T-cell (primary cell): ENCODE measurements around the gene TIMD4. TPM values are rescaled to one million over a fixed set of nuclear protein-coding genes. Genes with fewer than 3 reads are reported as not detected.
"Not testable (repeated sequence)": the region's sequence is repeated elsewhere in the genome, so short reads cannot be mapped to it uniquely, and the experiment has no call there.

Source experiments
- ATAC-seq, 4 experiments: fragments of 200-7000 bp in 3 of 4; fragments of 150-1000 bp in 1 of 4; cut with Tn5 transposase; replicated peaks in 1 of 4; 1 replicate in 3 of 4; 2 replicates in 1 of 4; pipeline ENCODE4 v1.10.0; 2021; ENCODE audit warnings: moderate library complexity in 3 of 4, mild to moderate bottlenecking in 2 of 4, moderate number of reproducible peaks in 1 of 4
- CTCF ChIA-PET, 2 donors: fragments of 300-600 bp; sonication (Branson Sonifier 250); formaldehyde crosslinking; loops; one replicate each; lab custom pipeline; 2022; ENCODE audit warnings: antibody characterized with exemption in 2 of 2; lab: Charles Lee
- POLR2A ChIA-PET, 2 donors: fragments of 300-600 bp; sonication (Branson Sonifier 250); formaldehyde crosslinking; loops; one replicate each; lab custom pipeline; 2022; ENCODE audit warnings: antibody characterized with exemption in 2 of 2; lab: Charles Lee
- DNase-seq, 35 experiments: peaks; one replicate each; pipeline versions ENCODE4 v3.0.0 to v3.0.0-alpha.2; 2013 to 2023
- H3K27ac ChIP-seq: one replicate; pipeline ENCODE4 v1.5.1; 2013; ENCODE audit warnings: low read length
- H3K27me3 ChIP-seq, 2 experiments: replicated peaks in 1 of 2; 1 replicate in 1 of 2; 2 replicates in 1 of 2; pipeline versions ENCODE4 v1.6.1 to v1.7.0; 2013; ENCODE audit warnings: low read length in 1 of 2, mixed read lengths in 1 of 2; ENCODE audit not compliant: control insufficient read depth in 2 of 2, insufficient read depth in 2 of 2; ENCODE audit errors: extremely low read depth in 1 of 2
- H3K36me3 ChIP-seq, 2 donors: 1 replicate in 1 of 2; 2 replicates in 1 of 2; pipeline versions ENCODE4 v1.6.1 to v1.7.0; 2013; ENCODE audit warnings: low read length in 1 of 2; ENCODE audit not compliant: control insufficient read depth in 2 of 2, insufficient read depth in 1 of 2; ENCODE audit errors: extremely low read depth in 1 of 2
- H3K4me1 ChIP-seq, 2 experiments: 1 replicate in 1 of 2; 2 replicates in 1 of 2; pipeline versions ENCODE4 v1.6.1 to v1.7.0; 2013; ENCODE audit warnings: low read length in 2 of 2, mixed read lengths in 1 of 2; ENCODE audit not compliant: insufficient read depth in 2 of 2, control insufficient read depth in 1 of 2; ENCODE audit errors: extremely low read depth in 1 of 2
- H3K4me3 ChIP-seq, 2 donors: 1 replicate in 1 of 2; 2 replicates in 1 of 2; pipeline versions ENCODE4 v1.5.1 to v1.7.0; 2013; ENCODE audit warnings: mild to moderate bottlenecking in 2 of 2, low read length in 1 of 2, moderate library complexity in 1 of 2; ENCODE audit not compliant: control insufficient read depth in 1 of 2; ENCODE audit errors: extremely low read depth in 1 of 2
- H3K9me3 ChIP-seq: 2 replicates; pipeline ENCODE4 v1.7.0; 2013
- H3K27ac Mint-ChIP-seq, 2 donors: one replicate each; pipeline ENCODE4 v1.8.0; 2020 to 2021; ENCODE audit warnings: mild to moderate bottlenecking in 2 of 2, mixed read lengths in 2 of 2
- H3K27me3 Mint-ChIP-seq, 2 donors: one replicate each; pipeline ENCODE4 v1.8.0; 2021 to 2022; ENCODE audit warnings: mixed read lengths in 2 of 2
- H3K36me3 Mint-ChIP-seq: one replicate; pipeline ENCODE4 v1.8.0; 2021; ENCODE audit warnings: mixed read lengths
- H3K4me1 Mint-ChIP-seq, 3 donors: one replicate each; pipeline ENCODE4 v1.8.0; 2020 to 2022; ENCODE audit warnings: mixed read lengths in 3 of 3, mild to moderate bottlenecking in 1 of 3
- H3K4me3 Mint-ChIP-seq, 3 donors: one replicate each; pipeline ENCODE4 v1.8.0; 2020 to 2022; ENCODE audit warnings: mild to moderate bottlenecking in 3 of 3, mixed read lengths in 3 of 3, moderate library complexity in 3 of 3
- H3K9me3 Mint-ChIP-seq, 3 donors: one replicate each; pipeline ENCODE4 v1.8.0; 2020 to 2022; ENCODE audit warnings: mixed read lengths in 3 of 3
- WGBS: methylation state at CpG from one replicate; pipeline ENCODE4 v1.1.5; 2013; ENCODE audit warnings: missing lambda C conversion rate; ENCODE audit not compliant: insufficient coverage; 5-methylcytosine and 5-hydroxymethylcytosine counted together
- total RNA-seq, 35 experiments: library from RNA in 6 of 35; stranded (reverse) in 6 of 35; fragments of 120-200 nt in 1 of 35; gene quantifications; one replicate each; pipeline versions ENCODE4 v1.2.1 to v1.2.4 and lab custom pipeline; 2013 to 2026

Gene TIMD4
- total RNA-seq, 5 donors from 2014 or later (not counting 1 experiment from before 2014, with no cell fraction given), result 2.6 to 7.7 (median 4.1) TPM

DNA sequence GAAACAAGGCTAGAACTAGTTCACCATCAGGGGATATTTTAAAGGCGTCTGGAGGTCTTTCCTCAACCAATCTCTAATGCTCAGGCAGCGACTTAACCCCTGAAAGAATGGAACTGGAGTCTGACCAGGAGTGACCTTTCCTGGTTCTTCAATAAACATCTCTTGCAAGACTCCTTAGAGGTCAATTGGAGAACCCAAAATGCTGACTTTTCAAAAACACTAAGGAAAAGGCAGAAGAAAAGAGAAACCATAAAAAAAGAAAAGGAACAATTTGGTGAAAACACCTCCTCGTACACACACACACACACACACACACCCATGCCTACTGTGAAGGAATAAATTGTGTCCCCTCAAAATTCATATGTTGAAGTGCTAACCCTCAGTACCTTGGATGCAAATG lies 12.3 kb downstream of the TIMD4 start:
- Histone ChIP-seq H3K4me1 (peaks cover 0 to 2% of the 10 kb centered on the region in 2 experiments), H3K4me3 (no peak overlapping the region), H3K27ac (no peak overlapping the region), H3K36me3 (no peaks in the 10 kb centered on the region), H3K9me3 (no peaks in the 10 kb centered on the region), H3K27me3 (no peaks in the 10 kb centered on the region)
- Mint-ChIP-seq H3K36me3 (peaks cover 35% of the 10 kb centered on the region), H3K27ac (no peak overlapping the region), H3K4me3 (no peak overlapping the region), H3K4me1 (peaks cover 0 to 5% (median 0%) of the 10 kb centered on the region in 3 donors), H3K27me3 (no peaks in the 10 kb centered on the region), H3K9me3 (no peaks in the 10 kb centered on the region)
- DNase-seq (no peak), ATAC-seq (no peak)
- ChIA-PET CTCF (no interaction called here), POLR2A (no interaction called here)
- WGBS, result 94% methylated on average over 2 of the region's 3 CpGs

- no peaks in the 10 kb centered on the region for H3K36me3 ChIP-seq
- no peaks in the 10 kb centered on the region for H3K9me3 ChIP-seq
- H3K4me1 Mint-ChIP-seq, result peaks cover 0 to 5% (median 0%) of the 10 kb centered on the region in 3 donors
- H3K36me3 Mint-ChIP-seq, result peaks cover 35% of the 10 kb centered on the region
- H3K4me1 ChIP-seq, result peaks cover 0 to 2% of the 10 kb centered on the region in 2 experiments
- H3K9me3 Mint-ChIP-seq, result no peaks in the 10 kb centered on the region
- DNase-seq (no peak), ATAC-seq (no peak)
- no peak overlapping the region for H3K27ac ChIP-seq
- no peaks in the 10 kb centered on the region for H3K27me3 ChIP-seq
- no peak overlapping the region for H3K4me3 ChIP-seq
- POLR2A ChIA-PET, result no interaction called here
- peak overlapping the region in 1 of 2 donors; percentile 53 for H3K27ac Mint-ChIP-seq
- no peaks in the 10 kb centered on the region for H3K27me3 Mint-ChIP-seq
- CTCF ChIA-PET, result no interaction called here
- H3K4me3 Mint-ChIP-seq, result no peak overlapping the region
Measured at GRCh38 chr5:156949424-156949823, 13.6 kb downstream of the TIMD4 start.

GRCh38 chr5:156947925-156948324 lies 15.1 kb downstream of the TIMD4 start:
- ChIA-PET POLR2A (no interaction called here), CTCF (no interaction called here)
- Histone ChIP-seq H3K36me3 (no peaks in the 10 kb centered on the region), H3K4me3 (no peak overlapping the region), H3K27ac (no peak overlapping the region), H3K27me3 (no peaks in the 10 kb centered on the region), H3K9me3 (no peaks in the 10 kb centered on the region), H3K4me1 (peaks cover 0 to 2% of the 10 kb centered on the region in 2 experiments)
- ATAC-seq, result no peak
- no peaks in the 10 kb centered on the region for H3K9me3 Mint-ChIP-seq
- H3K27ac Mint-ChIP-seq, result no peak overlapping the region
- H3K27me3 Mint-ChIP-seq, result no peaks in the 10 kb centered on the region
- no peak for DNase-seq
- no CpG with 5 or more reads among the region's 3 CpGs for WGBS
- H3K4me1 Mint-ChIP-seq, result peaks cover 0 to 8% (median 4%) of the 10 kb centered on the region in 3 donors
- H3K4me3 Mint-ChIP-seq, result no peak overlapping the region
- H3K36me3 Mint-ChIP-seq, result peaks cover 28% of the 10 kb centered on the region

DNA sequence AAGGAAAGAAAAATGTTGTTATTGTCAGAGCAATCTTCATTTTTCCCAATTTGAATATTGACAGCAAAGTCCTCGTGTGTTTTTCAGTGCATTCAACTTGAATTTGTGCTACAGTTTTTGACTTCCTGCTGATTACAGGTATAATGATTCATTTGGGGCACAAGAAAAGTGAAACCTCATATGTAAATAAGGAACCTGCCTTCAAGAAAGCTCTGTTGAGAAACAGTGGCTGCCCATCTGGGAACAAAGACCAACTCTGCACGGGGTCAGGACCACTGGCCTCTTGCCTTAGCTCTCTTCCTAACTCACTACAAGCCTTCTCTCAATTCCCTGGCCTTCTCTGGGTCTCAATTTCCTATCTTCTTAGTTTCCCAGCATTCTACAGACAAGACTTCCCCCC lies 21.0 kb downstream of the TIMD4 start:
- H3K27me3 ChIP-seq, result no peaks in the 10 kb centered on the region
- ChIA-PET CTCF (no interaction called here), POLR2A (interaction anchor here in 1 of 2 donors (0.5 kb wide), 1 partner anchor 19 kb away, joined by 4 read pairs; no protein-coding TSS in a partner anchor)
- H3K27me3 Mint-ChIP-seq, result no peaks in the 10 kb centered on the region
- H3K36me3 Mint-ChIP-seq, result peaks cover 10% of the 10 kb centered on the region
- peak overlapping the region; percentile 88 to 92 for H3K27ac Mint-ChIP-seq
- H3K9me3 Mint-ChIP-seq, result peaks cover 0 to 4% (median 0%) of the 10 kb centered on the region in 3 donors
- H3K4me1 Mint-ChIP-seq, result peaks cover 13 to 20% (median 16%) of the 10 kb centered on the region in 3 donors
- ATAC-seq, result peak in 2 of 4 experiments; percentile 65 to 66
- H3K4me3 ChIP-seq, result no peak overlapping the region
- WGBS, result 13% methylated on average over 1 of the region's 2 CpGs
- H3K4me3 Mint-ChIP-seq, result peak overlapping the region in 2 of 3 donors; percentile 10 to 34
- H3K4me1 ChIP-seq, result peaks cover 4 to 7% of the 10 kb centered on the region in 2 experiments
- H3K36me3 ChIP-seq, result no peaks in the 10 kb centered on the region
- peak overlapping the region; percentile 27 for H3K27ac ChIP-seq
- no peak for DNase-seq
- H3K9me3 ChIP-seq, result no peaks in the 10 kb centered on the region

DNA sequence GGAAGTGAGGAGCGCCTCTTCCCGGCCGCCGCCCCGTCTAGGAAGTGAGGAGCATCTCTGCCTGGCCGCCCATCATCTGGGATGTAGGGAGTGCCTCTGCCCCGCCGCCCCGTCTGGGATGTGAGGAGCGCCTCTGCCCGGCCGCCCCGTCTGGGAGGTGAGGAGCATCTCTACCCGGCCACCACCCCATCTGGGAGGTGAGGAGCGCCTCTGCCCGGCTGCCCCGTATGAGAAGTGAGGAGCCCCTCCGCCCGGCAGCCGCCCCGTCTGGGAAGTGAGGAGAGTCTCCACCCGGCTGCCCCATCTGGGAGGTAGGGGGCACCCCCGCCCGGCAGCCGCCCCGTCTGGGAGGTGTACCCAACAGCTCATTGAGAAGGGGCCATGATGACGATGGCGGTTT lies 22.6 kb downstream of the TIMD4 start:
- POLR2A ChIA-PET, H3K9me3 ChIP-seq, H3K4me3 ChIP-seq, H3K4me1 ChIP-seq, H3K9me3 Mint-ChIP-seq, H3K4me3 Mint-ChIP-seq, H3K36me3 ChIP-seq, H3K27ac Mint-ChIP-seq, H3K36me3 Mint-ChIP-seq, H3K27me3 ChIP-seq, H3K27ac ChIP-seq, ATAC-seq, DNase-seq, CTCF ChIA-PET, H3K27me3 Mint-ChIP-seq: not testable (repeated sequence)
- WGBS, result 97% methylated on average over 12 of the region's 28 CpGs
- H3K4me1 Mint-ChIP-seq, result peaks cover 13 to 20% (median 16%) of the 10 kb centered on the region in 3 donors

GRCh38 chr5:156936972-156937371 lies 26.1 kb downstream of the TIMD4 start:
- H3K4me1 ChIP-seq, result peaks cover 4 to 5% of the 10 kb centered on the region in 2 experiments
- DNase-seq (no peak), ATAC-seq (no peak)
- Mint-ChIP-seq H3K36me3 (peaks cover 5% of the 10 kb centered on the region), H3K4me1 (peaks cover 24 to 32% (median 26%) of the 10 kb centered on the region in 3 donors), H3K27ac (no peak overlapping the region), H3K27me3 (no peaks in the 10 kb centered on the region), H3K9me3 (peaks cover 0 to 4% (median 0%) of the 10 kb centered on the region in 3 donors), H3K4me3 (no peak overlapping the region)
- no peak overlapping the region for H3K4me3 ChIP-seq
- ChIA-PET CTCF (interaction anchor here (0.6 to 1.2 kb wide), 2 partner anchors 195 to 1725 kb away, joined by 3 to 6 read pairs; no protein-coding TSS in a partner anchor), POLR2A (no interaction called here)
- no peak overlapping the region for H3K27ac ChIP-seq
- H3K9me3 ChIP-seq, result no peaks in the 10 kb centered on the region
- H3K27me3 ChIP-seq, result no peaks in the 10 kb centered on the region
- H3K36me3 ChIP-seq, result no peaks in the 10 kb centered on the region
- no CpG with 5 or more reads among the region's 2 CpGs for WGBS
